ENCODE results near the gene SORBS2. TPM values are rescaled to one million over a fixed set of nuclear protein-coding genes. Genes with fewer than 3 reads are reported as not detected.

SORBS2 gene
- total and polyA plus RNA-seq, 2 of the 8 experiments (the other 6 are each of a cell fraction or from before 2014, with no cell fraction given): 73.0 to 87.1 TPM

GRCh38 chr4:185548587-185548986 is 263.4 kb downstream of the SORBS2 start:
- no peak overlapping the region for H4K5ac ChIP-seq (ENCODE audit: insufficient read length, low read depth, low read length)
- CTCF ChIA-PET (ENCODE audit: partially characterized antibody): interaction anchor here (1.1 to 1.2 kb wide), 2 partner anchors 25 to 490 kb away, joined by 3 read pairs; no protein-coding TSS in a partner anchor
- no peak overlapping the region for H3K4me3 ChIP-seq (ENCODE audit: extremely low read depth in 1 of 4, insufficient read depth in 2 of 4, low read depth in 3 of 4, low read length in 4 of 4)
- no peaks in the 10 kb centered on the region for H3K79me1 ChIP-seq (ENCODE audit: low read depth, low read length)
- TF ChIP-seq TBP (IDR thresholded peaks at IDR 0.05; ENCODE audit: low read depth, low read length) (no peak), EGR1 (IDR thresholded peaks at IDR 0.05; ENCODE audit: borderline replicate concordance, low read depth, low read length) (no peak), KDM5A (IDR thresholded peaks at IDR 0.05; ENCODE audit: low read length) (no peak), HDAC6 (IDR thresholded peaks at IDR 0.05; ENCODE audit: low read depth, low read length) (no peak)
- DNase-seq (ENCODE audit: low read depth in 1 of 2, low spot score in 2 of 2): no peak
- no peaks in the 10 kb centered on the region for H3K79me2 ChIP-seq (ENCODE audit: control insufficient read depth in 1 of 2, insufficient read depth in 2 of 2, low read length in 2 of 2)
- H3K9me3 ChIP-seq (ENCODE audit: insufficient read depth in 2 of 2, low read depth in 1 of 2, low read length in 1 of 2): no peaks in the 10 kb centered on the region
- H3K4ac ChIP-seq (replicated peaks; ENCODE audit: insufficient read length, low read depth, low read length): no peak overlapping the region
- no peak overlapping the region for H3K56ac ChIP-seq (replicated peaks; ENCODE audit: insufficient read length, low read depth, low read length)
- H3K9ac ChIP-seq (replicated peaks in 1 of 4; ENCODE audit: extremely low read depth in 1 of 4, low read depth in 3 of 4, low read length in 3 of 4): no peak overlapping the region
- H2BK5ac ChIP-seq (ENCODE audit: low read depth, low read length): no peak overlapping the region
- 88% methylated on average over 1 of the region's 1 CpG; no CpG with 5 or more reads in 1 of the 2 experiments for WGBS, 2 experiments (ENCODE audit: extremely low coverage in 1 of 2, insufficient coverage in 1 of 2, insufficient read length in 1 of 2, insufficient replicate concordance in 2 of 2, low coverage in 1 of 2, low lambda C conversion rate in 2 of 2, missing lambda C conversion rate in 1 of 2)
- H2AK5ac ChIP-seq (ENCODE audit: low read depth, low read length): no peak overlapping the region
- no peaks in the 10 kb centered on the region for H4K20me1 ChIP-seq (replicated peaks in 1 of 2; ENCODE audit: control insufficient read depth in 1 of 2, insufficient read depth in 2 of 2, low read length in 2 of 2)
- H3K27ac ChIP-seq (ENCODE audit: low read depth, low read length): no peak overlapping the region
- no peak overlapping the region for H3K4me2 ChIP-seq (ENCODE audit: insufficient read depth in 1 of 2, low read depth in 2 of 2, low read length in 2 of 2)
- H3K27me3 ChIP-seq (replicated peaks in 1 of 4; ENCODE audit: control insufficient read depth in 3 of 4, extremely low read depth in 1 of 4, insufficient read depth in 3 of 4, low read length in 3 of 4): peaks cover 0 to 3% (median 0%) of the 10 kb centered on the region in 4 experiments; a peak in 1 of 7 replicates
- no peak overlapping the region for H4K91ac ChIP-seq (replicated peaks; ENCODE audit: insufficient read length, low read length)
- no peak overlapping the region for H2BK12ac ChIP-seq (ENCODE audit: low read depth, low read length)
- FAIRE-seq: no peak
- no peaks in the 10 kb centered on the region for H3K23me2 ChIP-seq (ENCODE audit: low read depth, low read length)
- no peak overlapping the region for H2BK15ac ChIP-seq (ENCODE audit: low read length)
- H3K23ac ChIP-seq (ENCODE audit: insufficient read length): no peak overlapping the region
- no peak overlapping the region for H2AFZ ChIP-seq (ENCODE audit: low read length)
- H2BK120ac ChIP-seq (replicated peaks; ENCODE audit: low read depth, low read length): no peak overlapping the region
- POLR2A ChIA-PET (ENCODE audit: partially characterized antibody): no interaction called here
- H4K8ac ChIP-seq (ENCODE audit: extremely low read depth, insufficient read depth, low read length): no peak overlapping the region
- no peak overlapping the region for H2BK20ac ChIP-seq (ENCODE audit: low read length)
- no peak overlapping the region for H3K14ac ChIP-seq (ENCODE audit: insufficient read length)
- no peak overlapping the region for H3K18ac ChIP-seq (ENCODE audit: extremely low read depth, low read length)
- H3K4me1 ChIP-seq (replicated peaks in 1 of 4; ENCODE audit: control insufficient read depth in 3 of 4, insufficient read depth in 4 of 4, low read length in 3 of 4): no peaks in the 10 kb centered on the region
- no peaks in the 10 kb centered on the region for H3K36me3 ChIP-seq (ENCODE audit: control insufficient read depth in 2 of 4, insufficient read depth in 4 of 4, low read length in 3 of 4)
